Pulmonary artery endothelial cell (primary cell): ENCODE measurements around the gene SH3RF1. TPM values are rescaled to one million over a fixed set of nuclear protein-coding genes. Genes with fewer than 3 reads are reported as not detected.

Source experiments
- DNase-seq: peaks from one replicate; pipeline ENCODE4 v3.0.0-alpha.2; 2011; ENCODE audit warnings: low read depth, low spot score
- total RNA-seq: library from RNA; depleted of rRNA; stranded (reverse); fragments of >200 nt; gene quantifications from 2 replicates; pipeline ENCODE4 v1.2.3, GENCODE V29; 2014

Gene SH3RF1
- total RNA-seq, 1 donor from 2014 or later: 18.4 TPM

GRCh38 chr4:169164669-169165415 lies 105.9 kb downstream of the SH3RF1 start:
- no peak for DNase-seq

- DNase-seq: no peak
Measured at GRCh38 chr4:169163947-169164668, 106.6 kb downstream of the SH3RF1 start.

GRCh38 chr4:169163495-169163894 lies 107.3 kb downstream of the SH3RF1 start:
- no peak for DNase-seq

- no peak for DNase-seq
Measured at GRCh38 chr4:169160825-169161224, 109.9 kb downstream of the SH3RF1 start.

- DNase-seq: no peak
Measured at GRCh38 chr4:169159624-169160171, 111.1 kb downstream of the SH3RF1 start.

- DNase-seq: no peak
Measured at GRCh38 chr4:169158861-169159260, 111.9 kb downstream of the SH3RF1 start.

- peak; percentile 60 for DNase-seq
Measured at GRCh38 chr4:169158046-169158445, 112.7 kb downstream of the SH3RF1 start.

- no peak for DNase-seq
Measured at GRCh38 chr4:169156392-169156791, 114.4 kb downstream of the SH3RF1 start.

- DNase-seq: no peak
Measured at GRCh38 chr4:169154121-169154520, 116.6 kb downstream of the SH3RF1 start.

GRCh38 chr4:169153481-169154087 lies 117.2 kb downstream of the SH3RF1 start:
- no peak for DNase-seq

- DNase-seq: no peak
Measured at GRCh38 chr4:169152899-169153298, 117.9 kb downstream of the SH3RF1 start.

- DNase-seq: no peak
Measured at GRCh38 chr4:169152098-169152497, 118.7 kb downstream of the SH3RF1 start.

- DNase-seq: no peak
Measured at GRCh38 chr4:169151671-169152070, 119.1 kb downstream of the SH3RF1 start.

- no peak for DNase-seq
Measured at GRCh38 chr4:169150806-169151205, 120.0 kb downstream of the SH3RF1 start.

- DNase-seq: no peak
Measured at GRCh38 chr4:169148885-169149284, 121.9 kb downstream of the SH3RF1 start.

GRCh38 chr4:169147191-169147590 lies 123.6 kb downstream of the SH3RF1 start:
- no peak for DNase-seq

GRCh38 chr4:169144061-169144600 lies 126.6 kb downstream of the SH3RF1 start:
- no peak for DNase-seq

- DNase-seq: no peak
Measured at GRCh38 chr4:169143335-169143734, 127.4 kb downstream of the SH3RF1 start.

GRCh38 chr4:169142906-169143305 lies 127.8 kb downstream of the SH3RF1 start:
- DNase-seq: no peak

- DNase-seq: no peak
Measured at GRCh38 chr4:169142391-169142790, 128.4 kb downstream of the SH3RF1 start.

- DNase-seq: no peak
Measured at GRCh38 chr4:169139021-169139420, 131.7 kb downstream of the SH3RF1 start.

GRCh38 chr4:169137558-169137920 lies 133.2 kb downstream of the SH3RF1 start:
- DNase-seq: no peak
